Neural cell (in vitro differentiated cells): Measurements from ENCODE around the gene AQP12A. TPM values are rescaled to one million over a fixed set of nuclear protein-coding genes. Genes with fewer than 3 reads are reported as not detected.

ENCODE experiments used
- H2AFZ ChIP-seq: fragments of 200-600, 300-800 bp; sonication (generic), shearing (Covaris generic); 2 replicates; pipeline ENCODE4 v1.6.0; 2014; ENCODE audit warnings: low read depth, mild to moderate bottlenecking, antibody characterized with exemption, low read length, moderate library complexity
- H3F3A ChIP-seq: fragments of 200-600 bp; shearing (Covaris generic); 2 replicates; pipeline ENCODE4 v1.6.1; 2016; ENCODE audit warnings: mild to moderate bottlenecking, moderate library complexity, mixed read lengths, antibody characterized with exemption, low read length; ENCODE audit not compliant: insufficient read depth, poor library complexity, severe bottlenecking
- H3K27ac ChIP-seq: fragments of 200-600, 300-800 bp; sonication (generic), shearing (Covaris generic); 2 replicates; pipeline ENCODE4 v1.5.1; 2014; ENCODE audit warnings: mild to moderate bottlenecking, low read length, moderate library complexity
- H3K27me3 ChIP-seq: fragments of 300-800, 200-600 bp; sonication (generic), shearing (Covaris generic); 2 replicates; pipeline ENCODE4 v1.6.0; 2014; ENCODE audit warnings: mild to moderate bottlenecking, low read depth, low read length, moderate library complexity; ENCODE audit not compliant: insufficient read depth
- H3K36me3 ChIP-seq: fragments of 300-800, 200-600 bp; sonication (generic), shearing (Covaris generic); 2 replicates; pipeline ENCODE4 v1.5.1; 2014; ENCODE audit warnings: mild to moderate bottlenecking, antibody characterized with exemption, low read length, moderate library complexity; ENCODE audit not compliant: insufficient read depth
- H3K4me2 ChIP-seq: fragments of 300-800, 200-600 bp; sonication (generic), shearing (Covaris generic); 2 replicates; pipeline ENCODE4 v1.6.0; 2014; ENCODE audit warnings: mild to moderate bottlenecking, low read length
- H3K4me3 ChIP-seq: fragments of 300-800, 200-600 bp; sonication (generic), shearing (Covaris generic); 2 replicates; pipeline ENCODE4 v1.5.1; 2014; ENCODE audit warnings: mild to moderate bottlenecking, low read length, moderate library complexity
- H3K79me2 ChIP-seq: fragments of 200-600 bp; shearing (Covaris generic); replicated peaks from 2 replicates; pipeline ENCODE4 v1.6.0; 2014; ENCODE audit warnings: mild to moderate bottlenecking, low read length, moderate library complexity; ENCODE audit not compliant: insufficient read depth
- H3K9ac ChIP-seq: fragments of 300-800, 200-600 bp; sonication (generic), shearing (Covaris generic); 2 replicates; pipeline ENCODE4 v1.6.1; 2016; ENCODE audit warnings: mild to moderate bottlenecking, low read length, mixed read lengths
- H3K9me2 ChIP-seq: fragments of 200-600 bp; shearing (Covaris generic); 2 replicates; pipeline ENCODE4 v1.6.1; 2016; ENCODE audit warnings: mild to moderate bottlenecking, low read length, mixed read lengths; ENCODE audit not compliant: insufficient read depth
- H3K9me3 ChIP-seq: fragments of 200-600, 300-800 bp; sonication (generic), shearing (Covaris generic); 2 replicates; pipeline ENCODE4 v1.6.1; 2016; ENCODE audit warnings: mild to moderate bottlenecking, mixed run types, low read length, moderate library complexity, mixed read lengths
- H4K20me1 ChIP-seq: fragments of 200-600 bp; shearing (Covaris generic); 2 replicates; pipeline ENCODE4 v1.6.1; 2016; ENCODE audit warnings: mild to moderate bottlenecking, mixed run types; ENCODE audit not compliant: insufficient read depth
- CTCF ChIP-seq: fragments of 450-650 bp; IDR thresholded peaks from 2 replicates; pipeline ENCODE4 v1.5.1; 2014; ENCODE audit warnings: antibody characterized with exemption, mild to moderate bottlenecking, moderate library complexity; ENCODE audit not compliant: poor library complexity, severe bottlenecking
- EP300 ChIP-seq: fragments of 450-650 bp; conservative IDR thresholded peaks from 2 replicates; pipeline ENCODE4 v1.6.1; 2014; ENCODE audit warnings: antibody characterized with exemption, mild to moderate bottlenecking, moderate library complexity; ENCODE audit not compliant: poor library complexity, severe bottlenecking
- EZH2 ChIP-seq: fragments of 200-600, 300-800 bp; shearing (Covaris generic), sonication (generic); IDR thresholded peaks from 2 replicates; pipeline ENCODE4 v1.6.1; 2014; ENCODE audit warnings: antibody characterized with exemption, low read length, borderline replicate concordance, mild to moderate bottlenecking; ENCODE audit not compliant: insufficient read depth, poor library complexity, severe bottlenecking
- MXI1 ChIP-seq: fragments of 450-650 bp; conservative IDR thresholded peaks from 2 replicates; pipeline ENCODE4 v1.6.1; 2014; ENCODE audit warnings: antibody characterized with exemption, mild to moderate bottlenecking; ENCODE audit not compliant: poor library complexity, severe bottlenecking
- POLR2AphosphoS5 ChIP-seq: IDR thresholded peaks from 2 replicates; pipeline ENCODE4 v1.6.1; 2012
- RAD21 ChIP-seq: fragments of 450-650 bp; conservative IDR thresholded peaks from 2 replicates; pipeline ENCODE4 v1.6.1; 2014; ENCODE audit warnings: antibody characterized with exemption, mild to moderate bottlenecking, moderate library complexity
- REST ChIP-seq: IDR thresholded peaks from 2 replicates; pipeline ENCODE4 v1.6.1; 2012; ENCODE audit warnings: borderline replicate concordance
- SMC3 ChIP-seq: fragments of 450-650 bp; conservative IDR thresholded peaks from 2 replicates; pipeline ENCODE4 v1.6.1; 2014; ENCODE audit warnings: antibody characterized with exemption, mild to moderate bottlenecking, moderate library complexity; ENCODE audit not compliant: poor library complexity
- TAF1 ChIP-seq: IDR thresholded peaks from 2 replicates; pipeline ENCODE4 v1.6.1; 2012; ENCODE audit warnings: low read depth
- polyA plus RNA-seq: library from polyadenylated mRNA; depleted of rRNA; stranded (reverse); fragments of >200 nt; gene quantifications from 2 replicates; pipeline ENCODE4 v1.2.3, GENCODE V29; 2014

The AQP12A gene
- polyA plus RNA-seq, 1 donor from 2014 or later = not detected

- Histone ChIP-seq H3K4me3 (no peak overlapping the region), H4K20me1 (no peaks in the 10 kb centered on the region), H3K79me2 (no peaks in the 10 kb centered on the region), H3K36me3 (no peaks in the 10 kb centered on the region), H3K9ac (no peak overlapping the region), H3F3A (no peaks in the 10 kb centered on the region), H3K9me2 (no peaks in the 10 kb centered on the region), H3K4me2 (no peak overlapping the region), H3K27ac (no peak overlapping the region), H3K27me3 (no peaks in the 10 kb centered on the region), H2AFZ (no peak overlapping the region), H3K9me3 (no peaks in the 10 kb centered on the region)
- TF ChIP-seq CTCF (no peak), EZH2 (no peak), POLR2AphosphoS5 (no peak), RAD21 (no peak), TAF1 (no peak), REST (no peak), SMC3 (no peak)
Observed at GRCh38 chr2:240717681-240718581, 26.3 kb downstream of the AQP12A start.

- Histone ChIP-seq H3K4me2 (no peak overlapping the region), H3K79me2 (no peaks in the 10 kb centered on the region), H3K9ac (no peak overlapping the region), H3K4me3 (no peak overlapping the region), H3K9me2 (no peaks in the 10 kb centered on the region), H2AFZ (no peak overlapping the region), H4K20me1 (no peaks in the 10 kb centered on the region), H3F3A (no peaks in the 10 kb centered on the region), H3K27ac (no peak overlapping the region), H3K27me3 (no peaks in the 10 kb centered on the region), H3K36me3 (no peaks in the 10 kb centered on the region), H3K9me3 (no peaks in the 10 kb centered on the region)
- TF ChIP-seq CTCF (no peak), MXI1 (no peak), POLR2AphosphoS5 (no peak), REST (no peak), EZH2 (no peak), RAD21 (no peak), SMC3 (no peak), EP300 (no peak), TAF1 (no peak)
Observed at GRCh38 chr2:240718896-240719490, 27.3 kb downstream of the AQP12A start.
